ENCODE results near the gene COMP. TPM values are rescaled to one million over a fixed set of nuclear protein-coding genes. Genes with fewer than 3 reads are reported as not detected.

The COMP gene
- total RNA-seq, 1 donor from 2014 or later = 1.7 TPM

DNA sequence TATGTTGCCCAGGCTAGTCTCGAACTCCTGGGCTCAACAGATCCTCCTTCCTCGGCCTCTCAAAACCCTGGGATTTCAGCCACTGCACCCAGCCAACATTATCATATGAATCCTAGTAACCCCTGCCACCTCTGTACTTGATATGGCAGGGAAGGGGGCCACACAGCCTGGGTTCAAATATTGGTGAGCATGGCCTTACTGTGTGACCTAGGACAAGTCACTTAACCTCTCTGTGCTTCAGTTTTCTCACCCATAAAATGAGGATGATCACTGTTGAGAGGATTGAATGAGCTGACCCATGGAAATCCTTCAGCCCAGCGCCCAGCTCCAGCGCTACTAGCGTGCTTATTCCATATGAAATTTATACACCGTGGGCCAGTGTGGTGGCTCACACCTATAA, 3.6 kb upstream of the COMP start:
- Mint-ChIP-seq H3K36me3 (ENCODE audit: low read depth, unreplicated experiment) (peaks cover 4% of the 10 kb centered on the region), H3K27me3 (ENCODE audit: low read depth, unreplicated experiment) (peaks cover 46% of the 10 kb centered on the region), H3K27ac (ENCODE audit: unreplicated experiment) (no peak overlapping the region), H3K4me1 (ENCODE audit: low read depth, unreplicated experiment) (no peaks in the 10 kb centered on the region), H3K9me3 (ENCODE audit: unreplicated experiment) (no peaks in the 10 kb centered on the region), H3K4me3 (ENCODE audit: unreplicated experiment) (no peak overlapping the region)
- no peak overlapping the region for H2AFZ ChIP-seq (ENCODE audit: low read depth, low read length)
- H3K4me3 ChIP-seq (ENCODE audit: insufficient read depth, low read depth, low read length) = no peak overlapping the region
- H4K20me1 ChIP-seq (ENCODE audit: insufficient read depth, low read length) = peaks cover 3% of the 10 kb centered on the region
- no peaks in the 10 kb centered on the region for H3K9me3 ChIP-seq (ENCODE audit: insufficient read depth, low read depth, low read length)
- peaks cover 9% of the 10 kb centered on the region for H3K4me1 ChIP-seq (ENCODE audit: insufficient read depth, low read length)
- H3K9ac ChIP-seq (ENCODE audit: low read length) = no peak overlapping the region
- DNase-seq (ENCODE audit: low read depth) (no peak), FAIRE-seq (no peak)
- H3K79me2 ChIP-seq (ENCODE audit: insufficient read depth, low read length) = no peaks in the 10 kb centered on the region
- no peak overlapping the region for H3K4me2 ChIP-seq (ENCODE audit: low read length)
- no peak overlapping the region for H3K27ac ChIP-seq (ENCODE audit: low read depth, low read length)
- no peaks in the 10 kb centered on the region for H3K36me3 ChIP-seq (ENCODE audit: insufficient read depth, low read length)
- H3K27me3 ChIP-seq (ENCODE audit: insufficient read depth, low read length) = peaks cover 38% of the 10 kb centered on the region
- TF ChIP-seq, protein P1, sequence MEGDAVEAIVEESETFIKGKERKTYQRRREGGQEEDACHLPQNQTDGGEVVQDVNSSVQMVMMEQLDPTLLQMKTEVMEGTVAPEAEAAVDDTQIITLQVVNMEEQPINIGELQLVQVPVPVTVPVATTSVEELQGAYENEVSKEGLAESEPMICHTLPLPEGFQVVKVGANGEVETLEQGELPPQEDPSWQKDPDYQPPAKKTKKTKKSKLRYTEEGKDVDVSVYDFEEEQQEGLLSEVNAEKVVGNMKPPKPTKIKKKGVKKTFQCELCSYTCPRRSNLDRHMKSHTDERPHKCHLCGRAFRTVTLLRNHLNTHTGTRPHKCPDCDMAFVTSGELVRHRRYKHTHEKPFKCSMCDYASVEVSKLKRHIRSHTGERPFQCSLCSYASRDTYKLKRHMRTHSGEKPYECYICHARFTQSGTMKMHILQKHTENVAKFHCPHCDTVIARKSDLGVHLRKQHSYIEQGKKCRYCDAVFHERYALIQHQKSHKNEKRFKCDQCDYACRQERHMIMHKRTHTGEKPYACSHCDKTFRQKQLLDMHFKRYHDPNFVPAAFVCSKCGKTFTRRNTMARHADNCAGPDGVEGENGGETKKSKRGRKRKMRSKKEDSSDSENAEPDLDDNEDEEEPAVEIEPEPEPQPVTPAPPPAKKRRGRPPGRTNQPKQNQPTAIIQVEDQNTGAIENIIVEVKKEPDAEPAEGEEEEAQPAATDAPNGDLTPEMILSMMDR (IDR thresholded peaks at IDR 0.05; ENCODE audit: insufficient read depth, low read depth, low read length) = no peak
- TF ChIP-seq EZH2 (IDR thresholded peaks at IDR 0.05; ENCODE audit: insufficient read depth, low read length) = no peak

DNA sequence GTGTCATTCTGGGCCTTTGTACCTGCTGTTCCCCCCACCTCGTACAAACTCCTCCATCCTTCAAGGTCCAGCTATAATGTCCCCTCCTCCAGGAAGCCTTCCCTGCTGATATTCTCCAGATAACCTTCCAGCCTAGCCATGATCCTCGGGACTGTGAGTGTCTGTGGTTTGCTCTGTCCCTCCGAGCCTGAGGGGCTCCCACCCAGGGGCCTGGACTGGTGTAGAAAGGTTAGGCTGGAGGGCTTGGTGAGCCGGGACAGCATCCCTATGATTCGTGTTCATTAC, 2.9 kb upstream of the COMP start:
- Histone ChIP-seq H3K4me3 (ENCODE audit: insufficient read depth, low read depth, low read length) (no peak overlapping the region), H4K20me1 (ENCODE audit: insufficient read depth, low read length) (peaks cover 5% of the 10 kb centered on the region), H3K27ac (ENCODE audit: low read depth, low read length) (no peak overlapping the region), H3K4me2 (ENCODE audit: low read length) (no peak overlapping the region), H3K27me3 (ENCODE audit: insufficient read depth, low read length) (peaks cover 45% of the 10 kb centered on the region), H3K9me3 (ENCODE audit: insufficient read depth, low read depth, low read length) (no peaks in the 10 kb centered on the region), H2AFZ (ENCODE audit: low read depth, low read length) (no peak overlapping the region), H3K79me2 (ENCODE audit: insufficient read depth, low read length) (no peaks in the 10 kb centered on the region), H3K36me3 (ENCODE audit: insufficient read depth, low read length) (no peaks in the 10 kb centered on the region), H3K9ac (ENCODE audit: low read length) (no peak overlapping the region), H3K4me1 (ENCODE audit: insufficient read depth, low read length) (peaks cover 9% of the 10 kb centered on the region)
- TF ChIP-seq EZH2 (IDR thresholded peaks at IDR 0.05; ENCODE audit: insufficient read depth, low read length) = no peak
- TF ChIP-seq, protein P1 (IDR thresholded peaks at IDR 0.05; ENCODE audit: insufficient read depth, low read depth, low read length) = no peak
- H3K4me1 Mint-ChIP-seq (ENCODE audit: low read depth, unreplicated experiment) = no peaks in the 10 kb centered on the region
- no peaks in the 10 kb centered on the region for H3K9me3 Mint-ChIP-seq (ENCODE audit: unreplicated experiment)
- FAIRE-seq (no peak), DNase-seq (ENCODE audit: low read depth) (no peak)
- H3K27ac Mint-ChIP-seq (ENCODE audit: unreplicated experiment) = no peak overlapping the region
- H3K27me3 Mint-ChIP-seq (ENCODE audit: low read depth, unreplicated experiment) = peaks cover 52% of the 10 kb centered on the region
- peaks cover 5% of the 10 kb centered on the region for H3K36me3 Mint-ChIP-seq (ENCODE audit: low read depth, unreplicated experiment)
- H3K4me3 Mint-ChIP-seq (ENCODE audit: unreplicated experiment) = no peak overlapping the region

DNA sequence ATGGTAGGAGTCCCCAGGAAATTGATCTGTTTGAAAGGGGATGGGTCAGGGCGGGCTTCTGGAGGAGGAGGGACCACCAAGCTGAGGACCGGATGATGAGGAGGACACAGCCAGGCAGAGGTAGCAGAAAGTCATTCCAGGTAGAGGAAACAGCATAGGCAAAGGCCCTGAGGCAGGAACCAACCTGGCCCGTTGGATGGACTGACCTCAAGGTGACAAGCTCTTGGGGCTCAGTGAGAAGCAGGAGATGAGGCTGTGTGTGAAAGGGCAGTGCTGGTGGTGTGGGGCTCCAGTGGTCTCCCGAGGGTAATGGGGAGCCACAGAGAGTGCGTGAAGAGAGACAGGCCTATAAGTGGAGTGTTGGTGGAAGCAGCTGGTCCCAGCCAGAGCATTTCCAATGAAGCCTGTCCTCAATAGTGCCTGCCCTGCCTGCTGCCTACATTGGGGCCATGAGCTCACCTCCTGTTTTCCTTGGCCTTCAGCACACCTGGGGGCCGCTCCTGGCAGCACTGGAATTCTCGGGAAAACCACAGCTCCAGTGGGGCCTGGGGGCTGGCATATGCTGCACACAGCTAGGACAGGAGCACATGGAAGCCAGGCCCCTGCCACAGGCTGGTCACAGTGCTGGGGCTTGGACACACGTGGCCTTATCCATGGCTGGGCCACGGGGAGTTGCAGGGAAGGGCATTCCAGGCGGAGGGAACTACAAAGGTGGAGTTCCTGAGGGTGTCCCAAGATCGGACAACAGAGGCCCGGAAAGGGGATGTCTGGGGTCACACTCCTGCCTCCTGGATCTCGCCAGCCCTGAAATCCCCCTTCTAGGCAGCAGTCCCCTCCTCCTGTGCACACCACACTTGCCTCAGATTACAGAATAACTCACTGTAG, 2.3 kb upstream of the COMP start:
- no peak overlapping the region for H3K9ac ChIP-seq (ENCODE audit: low read length)
- Mint-ChIP-seq H3K27me3 (ENCODE audit: low read depth, unreplicated experiment) (peaks cover 54% of the 10 kb centered on the region), H3K9me3 (ENCODE audit: unreplicated experiment) (no peaks in the 10 kb centered on the region), H3K4me3 (ENCODE audit: unreplicated experiment) (no peak overlapping the region), H3K27ac (ENCODE audit: unreplicated experiment) (no peak overlapping the region), H3K4me1 (ENCODE audit: low read depth, unreplicated experiment) (no peaks in the 10 kb centered on the region), H3K36me3 (ENCODE audit: low read depth, unreplicated experiment) (peaks cover 5% of the 10 kb centered on the region)
- no peak for FAIRE-seq
- H3K27ac ChIP-seq (ENCODE audit: low read depth, low read length) = no peak overlapping the region
- no peaks in the 10 kb centered on the region for H3K79me2 ChIP-seq (ENCODE audit: insufficient read depth, low read length)
- DNase-seq (ENCODE audit: low read depth) = no peak
- H3K4me3 ChIP-seq (ENCODE audit: insufficient read depth, low read depth, low read length) = no peak overlapping the region
- no peaks in the 10 kb centered on the region for H3K36me3 ChIP-seq (ENCODE audit: insufficient read depth, low read length)
- peaks cover 9% of the 10 kb centered on the region for H3K4me1 ChIP-seq (ENCODE audit: insufficient read depth, low read length)
- peaks cover 49% of the 10 kb centered on the region for H3K27me3 ChIP-seq (ENCODE audit: insufficient read depth, low read length)
- no peaks in the 10 kb centered on the region for H3K9me3 ChIP-seq (ENCODE audit: insufficient read depth, low read depth, low read length)
- TF ChIP-seq EZH2 (IDR thresholded peaks at IDR 0.05; ENCODE audit: insufficient read depth, low read length) = no peak
- TF ChIP-seq, protein P1 (IDR thresholded peaks at IDR 0.05; ENCODE audit: insufficient read depth, low read depth, low read length) = no peak
- H2AFZ ChIP-seq (ENCODE audit: low read depth, low read length) = no peak overlapping the region
- H3K4me2 ChIP-seq (ENCODE audit: low read length) = no peak overlapping the region
- H4K20me1 ChIP-seq (ENCODE audit: insufficient read depth, low read length) = peaks cover 8% of the 10 kb centered on the region
